Activated T-helper 2 cell treated with anti-CD3 and anti-CD28 coated beads, Interferon-gamma antibody, Interleukin-2, Interleukin-4, amounts not matched to agents 10 μg/mL and 5 μg/mL and 100 μg/mL, durations not matched to agents 14 hours and 24 hours and 36 hours (primary cell): ENCODE data around the gene GAPVD1. TPM values are rescaled to one million over a fixed set of nuclear protein-coding genes. Genes with fewer than 3 reads are reported as not detected.
"Not testable (repeated sequence)": the region's sequence is repeated elsewhere in the genome, so short reads cannot be mapped to it uniquely, and the experiment has no call there.

Experiments
- DNase-seq: peaks from one replicate; pipeline ENCODE4 v3.0.0; 2021; ENCODE audit warnings: low spot score
- H3K27ac Mint-ChIP-seq: one replicate; pipeline ENCODE4 v1.8.0; 2021; ENCODE audit warnings: mixed read lengths
- H3K27me3 Mint-ChIP-seq: one replicate; pipeline ENCODE4 v1.8.0; 2021; ENCODE audit warnings: low read depth, mixed read lengths
- H3K36me3 Mint-ChIP-seq: one replicate; pipeline ENCODE4 v1.8.0; 2021; ENCODE audit warnings: low read depth, mixed read lengths
- H3K4me1 Mint-ChIP-seq: one replicate; pipeline ENCODE4 v1.8.0; 2021; ENCODE audit warnings: low read depth, mixed read lengths
- H3K4me3 Mint-ChIP-seq: one replicate; pipeline ENCODE4 v1.8.0; 2021; ENCODE audit warnings: low read depth, mild to moderate bottlenecking, moderate library complexity, mixed read lengths
- H3K9me3 Mint-ChIP-seq: one replicate; pipeline ENCODE4 v1.8.0; 2021; ENCODE audit warnings: mixed read lengths
- intact Hi-C: fragments of 100-400 bp; cut with micrococcal nuclease; formaldehyde crosslinking; loops from one replicate; pipeline ENCODE4 v1.15.1; 2023
- total RNA-seq: library from RNA; stranded (reverse); gene quantifications from 2 replicates; pipeline ENCODE4 v1.2.3, GENCODE V29; 2022

The GAPVD1 gene
- total RNA-seq, 1 donor from 2014 or later: 50.8 TPM

- Mint-ChIP-seq H3K36me3 (peaks cover 13% of the 10 kb centered on the region), H3K9me3 (no peaks in the 10 kb centered on the region), H3K27me3 (no peaks in the 10 kb centered on the region), H3K27ac (no peak overlapping the region), H3K4me1 (no peaks in the 10 kb centered on the region), H3K4me3 (no peak overlapping the region)
- intact Hi-C loops: no loop called here
- no peak for DNase-seq
Measured at GRCh38 chr9:125295657-125296056, 34.0 kb downstream of the GAPVD1 start.

- intact Hi-C loops: no loop called here
- Mint-ChIP-seq H3K27ac (no peak overlapping the region), H3K36me3 (peaks cover 21% of the 10 kb centered on the region), H3K4me1 (no peaks in the 10 kb centered on the region), H3K4me3 (no peak overlapping the region), H3K9me3 (no peaks in the 10 kb centered on the region), H3K27me3 (no peaks in the 10 kb centered on the region)
- DNase-seq: no peak
Measured at GRCh38 chr9:125296843-125297372, 35.3 kb downstream of the GAPVD1 start.

- Mint-ChIP-seq H3K27ac (no peak overlapping the region), H3K4me1 (no peaks in the 10 kb centered on the region), H3K27me3 (no peaks in the 10 kb centered on the region), H3K36me3 (peaks cover 29% of the 10 kb centered on the region), H3K4me3 (no peak overlapping the region), H3K9me3 (no peaks in the 10 kb centered on the region)
- intact Hi-C loops: no loop called here
- no peak for DNase-seq
Measured at GRCh38 chr9:125297917-125298316, 36.3 kb downstream of the GAPVD1 start.

GRCh38 chr9:125302241-125302640 lies 40.6 kb downstream of the GAPVD1 start:
- no peaks in the 10 kb centered on the region for H3K4me1 Mint-ChIP-seq
- peaks cover 45% of the 10 kb centered on the region for H3K36me3 Mint-ChIP-seq
- no peak overlapping the region for H3K27ac Mint-ChIP-seq

GRCh38 chr9:125304273-125304672 lies 42.6 kb downstream of the GAPVD1 start:
- no peak for DNase-seq
- no peaks in the 10 kb centered on the region for H3K4me1 Mint-ChIP-seq
- peaks cover 49% of the 10 kb centered on the region for H3K36me3 Mint-ChIP-seq
- intact Hi-C loops: no loop called here
- H3K27ac Mint-ChIP-seq: peak overlapping the region; percentile 32
- H3K27me3 Mint-ChIP-seq: no peaks in the 10 kb centered on the region
- H3K4me3 Mint-ChIP-seq: no peak overlapping the region
- H3K9me3 Mint-ChIP-seq: no peaks in the 10 kb centered on the region

More at GRCh38 chr9:125302241-125302640, 40.6 kb downstream of the GAPVD1 start:
- intact Hi-C loops: no loop called here
- Mint-ChIP-seq H3K4me3 (no peak overlapping the region), H3K27me3 (no peaks in the 10 kb centered on the region), H3K9me3 (no peaks in the 10 kb centered on the region)
- DNase-seq: no peak

- peaks cover 12% of the 10 kb centered on the region for H3K9me3 Mint-ChIP-seq
- H3K4me1 Mint-ChIP-seq: no peaks in the 10 kb centered on the region
- H3K36me3 Mint-ChIP-seq: peaks cover 75% of the 10 kb centered on the region
- no peak overlapping the region for H3K27ac Mint-ChIP-seq
- intact Hi-C loops: no loop called here
- H3K4me3 Mint-ChIP-seq: no peak overlapping the region
- H3K27me3 Mint-ChIP-seq: no peaks in the 10 kb centered on the region
- no peak for DNase-seq
Measured at GRCh38 chr9:125312411-125312810, 50.8 kb downstream of the GAPVD1 start.

- H3K4me3 Mint-ChIP-seq, H3K4me1 Mint-ChIP-seq, H3K27ac Mint-ChIP-seq, DNase-seq, H3K27me3 Mint-ChIP-seq, intact Hi-C loops: not testable (repeated sequence)
- Mint-ChIP-seq H3K36me3 (peaks cover 79% of the 10 kb centered on the region), H3K9me3 (peaks cover 23% of the 10 kb centered on the region)
Measured at GRCh38 chr9:125316359-125316758, 54.7 kb downstream of the GAPVD1 start.

- H3K27me3 Mint-ChIP-seq: no peaks in the 10 kb centered on the region
- no peak for DNase-seq
- H3K36me3 Mint-ChIP-seq: peaks cover 73% of the 10 kb centered on the region
- H3K27ac Mint-ChIP-seq: no peak overlapping the region
- H3K4me3 Mint-ChIP-seq: no peak overlapping the region
- H3K9me3 Mint-ChIP-seq: peaks cover 23% of the 10 kb centered on the region
- intact Hi-C loops: no loop called here
- H3K4me1 Mint-ChIP-seq: no peaks in the 10 kb centered on the region
Measured at GRCh38 chr9:125317704-125318103, 56.1 kb downstream of the GAPVD1 start.

GRCh38 chr9:125321496-125321895 lies 59.9 kb downstream of the GAPVD1 start:
- Mint-ChIP-seq H3K4me1 (no peaks in the 10 kb centered on the region), H3K9me3 (peaks cover 12% of the 10 kb centered on the region), H3K4me3 (no peak overlapping the region), H3K36me3 (peaks cover 54% of the 10 kb centered on the region), H3K27ac (no peak overlapping the region), H3K27me3 (no peaks in the 10 kb centered on the region)
- DNase-seq: no peak
- intact Hi-C loops: no loop called here

GRCh38 chr9:125323615-125324014 lies 62.0 kb downstream of the GAPVD1 start:
- H3K27me3 Mint-ChIP-seq: no peaks in the 10 kb centered on the region
- no peak overlapping the region for H3K27ac Mint-ChIP-seq
- no peak for DNase-seq
- no peaks in the 10 kb centered on the region for H3K4me1 Mint-ChIP-seq
- H3K9me3 Mint-ChIP-seq: no peaks in the 10 kb centered on the region
- peaks cover 41% of the 10 kb centered on the region for H3K36me3 Mint-ChIP-seq
- no peak overlapping the region for H3K4me3 Mint-ChIP-seq
- intact Hi-C loops: no loop called here

- peaks cover 46% of the 10 kb centered on the region for H3K36me3 Mint-ChIP-seq
- no peaks in the 10 kb centered on the region for H3K4me1 Mint-ChIP-seq
- no peak for DNase-seq
- no peak overlapping the region for H3K4me3 Mint-ChIP-seq
- no peaks in the 10 kb centered on the region for H3K9me3 Mint-ChIP-seq
- no peaks in the 10 kb centered on the region for H3K27me3 Mint-ChIP-seq
- no peak overlapping the region for H3K27ac Mint-ChIP-seq
- intact Hi-C loops: no loop called here
Measured at GRCh38 chr9:125325826-125326225, 64.2 kb downstream of the GAPVD1 start.

- no peak for DNase-seq
- Mint-ChIP-seq H3K4me1 (peaks cover 13% of the 10 kb centered on the region), H3K36me3 (peaks cover 69% of the 10 kb centered on the region), H3K27ac (no peak overlapping the region), H3K9me3 (no peaks in the 10 kb centered on the region), H3K4me3 (no peak overlapping the region), H3K27me3 (no peaks in the 10 kb centered on the region)
- intact Hi-C loops: loop anchor here (5.0 kb wide), 2 partner anchors 88 to 198 kb away; partner anchors contain the start of gene HSPA5
Measured at GRCh38 chr9:125329978-125330377, 68.4 kb downstream of the GAPVD1 start.

- H3K4me1 Mint-ChIP-seq: peaks cover 13% of the 10 kb centered on the region
- intact Hi-C loops: loop anchor here (5.0 kb wide), 2 partner anchors 88 to 198 kb away; partner anchors contain the start of gene HSPA5
- H3K4me3 Mint-ChIP-seq: no peak overlapping the region
- no peaks in the 10 kb centered on the region for H3K27me3 Mint-ChIP-seq
- DNase-seq: no peak
- no peaks in the 10 kb centered on the region for H3K9me3 Mint-ChIP-seq
- peaks cover 68% of the 10 kb centered on the region for H3K36me3 Mint-ChIP-seq
- H3K27ac Mint-ChIP-seq: no peak overlapping the region
Measured at GRCh38 chr9:125330587-125330986, 69.0 kb downstream of the GAPVD1 start.

- peaks cover 65% of the 10 kb centered on the region for H3K36me3 Mint-ChIP-seq
- peak overlapping the region; percentile 19 for H3K27ac Mint-ChIP-seq
- no peak for DNase-seq
- no peaks in the 10 kb centered on the region for H3K9me3 Mint-ChIP-seq
- peaks cover 13% of the 10 kb centered on the region for H3K4me1 Mint-ChIP-seq
- intact Hi-C loops: loop anchor here (5.0 kb wide), 2 partner anchors 90 to 200 kb away; partner anchors contain the start of gene HSPA5
- no peak overlapping the region for H3K4me3 Mint-ChIP-seq
- H3K27me3 Mint-ChIP-seq: no peaks in the 10 kb centered on the region
Measured at GRCh38 chr9:125332527-125332926, 70.9 kb downstream of the GAPVD1 start.
